ES-I3 (cell line): ENCODE results near the gene GART.
"Not testable (repeated sequence)": the region's sequence is repeated elsewhere in the genome, so short reads cannot be mapped to it uniquely, and the experiment has no call there.

Experiments used
- H3K36me3 ChIP-seq: 2 replicates; pipeline ENCODE4 v1.6.1; 2013; ENCODE audit warnings: mild to moderate bottlenecking, low read length, control low read depth, moderate library complexity; ENCODE audit not compliant: insufficient read depth
- H3K4me1 ChIP-seq: 2 replicates; pipeline ENCODE4 v1.6.1; 2013; ENCODE audit warnings: mild to moderate bottlenecking, control low read depth, low read length; ENCODE audit not compliant: insufficient read depth
- H3K9ac ChIP-seq: 2 replicates; pipeline ENCODE4 v1.6.1; 2013; ENCODE audit warnings: low read depth, mild to moderate bottlenecking, low read length, moderate library complexity
- H3K9me3 ChIP-seq: 2 replicates; pipeline ENCODE4 v1.6.1; 2013; ENCODE audit warnings: mild to moderate bottlenecking, low read length, moderate library complexity; ENCODE audit not compliant: control insufficient read depth, insufficient read depth

GART gene

GRCh38 chr21:33541756-33542639, at the start of gene GART:
Gene GART, minus strand, starts transcription at chr21:33542117. Its CDS starts 2,802 bp downstream, at chr21:33539315.
- no peaks in the 10 kb centered on the region for H3K9me3 ChIP-seq
- peaks cover 16% of the 10 kb centered on the region for H3K36me3 ChIP-seq
- peak within 1 kb of the TSS; percentile 98 for H3K9ac ChIP-seq
- H3K4me1 ChIP-seq: no peaks in the 10 kb centered on the region

- H3K9me3 ChIP-seq: no peaks in the 10 kb centered on the region
- H3K9ac ChIP-seq: peak within 1 kb of the TSS; percentile 98
- peaks cover 2% of the 10 kb centered on the region; the same call in 1 of the 2 replicates for H3K4me1 ChIP-seq
- no peaks in the 10 kb centered on the region for H3K36me3 ChIP-seq
Measured at GRCh38 chr21:33588485-33589335, 46.8 kb upstream of the GART start, which contains the start of gene DONSON. Gene DONSON, minus strand, starts transcription at chr21:33588684. Its CDS starts 43 bp downstream, at chr21:33588641.

GRCh38 chr21:33587792-33588484, 46.0 kb upstream of the GART start:
- Histone ChIP-seq H3K9me3 (no peaks in the 10 kb centered on the region), H3K4me1 (peaks cover 2% of the 10 kb centered on the region; the same call in 1 of the 2 replicates), H3K9ac (peak overlapping the region; percentile 98), H3K36me3 (no peaks in the 10 kb centered on the region)

GRCh38 chr21:33586927-33587326, 45.0 kb upstream of the GART start:
- Histone ChIP-seq H3K9ac (peak overlapping the region; percentile 98; the same call in 1 of the 2 replicates), H3K4me1 (peaks cover 2% of the 10 kb centered on the region; the same call in 1 of the 2 replicates), H3K36me3 (no peaks in the 10 kb centered on the region), H3K9me3 (no peaks in the 10 kb centered on the region)

- Histone ChIP-seq H3K9ac (no peak overlapping the region), H3K9me3 (no peaks in the 10 kb centered on the region), H3K36me3 (peaks cover 3% of the 10 kb centered on the region; the same call in 1 of the 2 replicates), H3K4me1 (peaks cover 2% of the 10 kb centered on the region; the same call in 1 of the 2 replicates)
Measured at GRCh38 chr21:33584455-33584854, 42.5 kb upstream of the GART start.

GRCh38 chr21:33578959-33579542, 37.1 kb upstream of the GART start:
- Histone ChIP-seq H3K4me1 (no peaks in the 10 kb centered on the region), H3K36me3 (peaks cover 17% of the 10 kb centered on the region), H3K9me3 (no peaks in the 10 kb centered on the region), H3K9ac (no peak overlapping the region)

- no peaks in the 10 kb centered on the region for H3K9me3 ChIP-seq
- H3K9ac ChIP-seq: no peak overlapping the region
- peaks cover 17% of the 10 kb centered on the region for H3K36me3 ChIP-seq
- no peaks in the 10 kb centered on the region for H3K4me1 ChIP-seq
Measured at GRCh38 chr21:33578214-33578613, 36.3 kb upstream of the GART start.

GRCh38 chr21:33576741-33577141, 34.8 kb upstream of the GART start:
- not testable (repeated sequence) for H3K9me3 ChIP-seq, H3K4me1 ChIP-seq, H3K9ac ChIP-seq
- H3K36me3 ChIP-seq: peaks cover 18% of the 10 kb centered on the region

GRCh38 chr21:33572350-33572749, 30.4 kb upstream of the GART start:
- Histone ChIP-seq H3K9me3 (no peaks in the 10 kb centered on the region), H3K36me3 (peaks cover 26% of the 10 kb centered on the region), H3K9ac (no peak overlapping the region), H3K4me1 (no peaks in the 10 kb centered on the region)

GRCh38 chr21:33569991-33570390, 28.1 kb upstream of the GART start:
- H3K4me1 ChIP-seq: no peaks in the 10 kb centered on the region
- H3K9me3 ChIP-seq: no peaks in the 10 kb centered on the region
- H3K9ac ChIP-seq: no peak overlapping the region
- H3K36me3 ChIP-seq: peaks cover 27% of the 10 kb centered on the region

GRCh38 chr21:33568448-33568847, 26.5 kb upstream of the GART start:
- no peak overlapping the region for H3K9ac ChIP-seq
- H3K9me3 ChIP-seq: no peaks in the 10 kb centered on the region
- H3K36me3 ChIP-seq: peaks cover 22% of the 10 kb centered on the region
- H3K4me1 ChIP-seq: no peaks in the 10 kb centered on the region

GRCh38 chr21:33567914-33568313, 26.0 kb upstream of the GART start:
- Histone ChIP-seq H3K9ac (no peak overlapping the region), H3K36me3 (peaks cover 22% of the 10 kb centered on the region), H3K9me3 (no peaks in the 10 kb centered on the region), H3K4me1 (no peaks in the 10 kb centered on the region)

- H3K9ac ChIP-seq: no peak overlapping the region
- no peaks in the 10 kb centered on the region for H3K9me3 ChIP-seq
- no peaks in the 10 kb centered on the region for H3K4me1 ChIP-seq
- peaks cover 19% of the 10 kb centered on the region for H3K36me3 ChIP-seq
Measured at GRCh38 chr21:33566514-33566913, 24.6 kb upstream of the GART start.

GRCh38 chr21:33562389-33562788, 20.5 kb upstream of the GART start:
- Histone ChIP-seq H3K9me3 (no peaks in the 10 kb centered on the region), H3K36me3 (peaks cover 39% of the 10 kb centered on the region), H3K9ac (no peak overlapping the region), H3K4me1 (no peaks in the 10 kb centered on the region)
